DND-41 (cell line): Measurements from ENCODE around the gene GPR162.

Source experiments
- CTCF ChIP-seq: IDR thresholded peaks from 2 replicates; pipeline ENCODE4 v1.5.1; 2012; ENCODE audit warnings: borderline replicate concordance, low read length, moderate library complexity, mild to moderate bottlenecking; ENCODE audit not compliant: poor library complexity, severe bottlenecking; ENCODE audit errors: extremely low read depth
- EZH2 ChIP-seq: IDR thresholded peaks from 3 replicates; pipeline ENCODE4 v1.6.1; 2012; ENCODE audit warnings: borderline replicate concordance, low read depth, mild to moderate bottlenecking, moderate library complexity, low read length, inconsistent platforms; ENCODE audit not compliant: severe bottlenecking

GRCh38 chr12:6807170-6807569 lies 14.5 kb upstream of the GPR162 start:
- TF ChIP-seq CTCF (no peak), EZH2 (no peak)
